AG08395 (cell line): Measurements from ENCODE around the gene LMBR1.
"Not testable (repeated sequence)": the region's sequence is repeated elsewhere in the genome, so short reads cannot be mapped to it uniquely, and the experiment has no call there.

Experiments
- DNase-seq: peaks from one replicate; pipeline ENCODE4 v3.0.0; 2012; ENCODE audit warnings: mixed read lengths, low spot score

Gene LMBR1

DNA sequence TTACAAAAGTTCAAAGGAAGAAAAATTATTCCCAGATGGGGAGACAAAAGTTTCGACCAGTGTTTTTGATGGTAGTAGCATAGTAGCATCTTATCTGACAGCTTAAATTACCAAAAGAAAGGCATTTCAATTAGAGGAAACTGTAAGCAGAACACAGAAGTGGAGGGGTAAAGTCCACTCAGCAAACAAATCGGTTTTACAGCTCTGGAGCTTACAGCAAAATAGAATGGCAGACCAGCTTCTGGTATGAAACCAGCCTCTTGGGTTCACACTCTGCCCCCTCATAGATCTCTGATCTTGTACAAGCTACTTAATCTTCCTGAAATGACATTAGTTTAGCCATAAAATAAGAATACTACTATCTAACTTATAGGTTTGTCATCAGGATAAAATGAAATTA, 133.8 kb downstream of the LMBR1 start:
- DNase-seq, result no peak

- DNase-seq, result no peak
These were observed 138.8 kb downstream of the LMBR1 start for GRCh38 chr7:156754201-156754600.

- no peak for DNase-seq
These were observed 139.4 kb downstream of the LMBR1 start for GRCh38 chr7:156753630-156754029.

DNA sequence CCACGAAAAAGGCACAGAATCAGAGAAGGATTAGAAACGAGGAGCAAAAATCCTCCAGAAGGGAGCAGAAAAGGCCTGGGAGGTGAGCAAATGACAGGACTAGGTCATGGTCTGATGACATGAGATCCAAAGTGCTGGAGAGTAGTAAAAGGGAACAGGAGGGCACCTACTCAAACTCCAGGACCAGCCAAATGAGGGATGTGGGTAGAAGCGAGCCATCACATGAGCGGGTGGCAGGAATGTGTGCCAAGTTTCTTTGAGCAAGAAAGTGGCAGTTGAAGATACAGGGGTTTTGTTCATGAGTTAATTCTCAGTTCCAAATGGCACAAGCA, 139.8 kb downstream of the LMBR1 start:
- DNase-seq, result no peak

DNA sequence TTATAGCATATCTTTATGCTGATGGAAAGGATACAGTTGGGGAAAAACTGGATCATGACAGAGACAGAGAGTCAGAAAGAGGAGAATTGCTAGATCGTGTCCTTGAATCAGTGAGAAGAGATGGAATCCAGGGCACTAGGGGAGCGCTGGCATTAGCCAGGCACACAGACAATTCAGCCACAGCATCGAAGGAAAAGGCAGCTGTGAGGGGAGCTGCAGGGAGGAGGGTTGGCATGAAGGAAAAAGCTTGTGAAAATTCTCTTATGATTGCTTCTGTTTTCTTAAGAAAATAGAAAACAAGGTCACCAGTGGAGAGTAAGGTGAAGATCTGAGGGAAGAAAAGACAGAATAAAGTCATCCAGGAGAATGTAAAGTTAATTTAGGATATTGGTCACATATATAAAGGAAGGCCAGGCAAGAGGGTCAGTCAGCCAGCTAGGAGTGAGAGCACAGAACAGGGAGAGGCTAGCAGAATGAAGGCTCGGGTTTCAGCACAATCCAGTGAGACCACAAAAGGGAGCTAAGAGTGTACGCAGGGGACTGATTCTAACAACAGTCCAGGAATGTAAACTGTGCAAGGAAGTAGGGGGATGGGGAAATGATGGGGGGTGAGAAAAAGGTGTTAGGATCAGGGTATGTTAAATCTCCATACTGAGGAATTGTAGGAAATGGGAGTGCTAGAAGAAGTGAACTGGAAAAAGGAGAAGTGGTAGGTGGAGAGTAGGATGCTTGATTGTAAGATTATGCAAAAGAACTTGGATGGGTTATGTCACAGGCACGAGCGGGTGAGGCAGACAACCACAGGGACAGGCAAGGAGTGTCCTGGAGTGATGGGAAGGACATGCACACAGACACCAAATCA, 140.4 kb downstream of the LMBR1 start:
- no peak for DNase-seq

DNA sequence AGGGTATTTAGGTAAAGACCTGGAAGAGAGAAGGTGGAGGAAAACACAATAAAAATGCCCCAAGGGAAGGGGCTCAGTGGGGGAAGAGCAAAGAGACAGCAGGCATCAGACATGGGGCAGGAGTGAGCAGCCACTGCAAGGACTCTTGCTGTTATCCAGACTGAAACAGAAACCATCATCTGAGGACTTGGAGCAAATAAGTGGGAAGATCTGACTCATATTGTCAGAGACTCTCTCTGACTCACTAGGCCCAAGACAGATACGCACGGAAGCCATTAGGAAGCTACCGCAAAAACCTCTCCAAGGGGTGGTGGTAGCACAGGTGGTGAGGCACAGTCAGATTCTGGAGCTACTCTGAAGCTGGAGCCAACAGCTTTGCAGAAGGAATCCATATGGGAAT, 141.7 kb downstream of the LMBR1 start:
- peak; percentile 85 for DNase-seq

DNA sequence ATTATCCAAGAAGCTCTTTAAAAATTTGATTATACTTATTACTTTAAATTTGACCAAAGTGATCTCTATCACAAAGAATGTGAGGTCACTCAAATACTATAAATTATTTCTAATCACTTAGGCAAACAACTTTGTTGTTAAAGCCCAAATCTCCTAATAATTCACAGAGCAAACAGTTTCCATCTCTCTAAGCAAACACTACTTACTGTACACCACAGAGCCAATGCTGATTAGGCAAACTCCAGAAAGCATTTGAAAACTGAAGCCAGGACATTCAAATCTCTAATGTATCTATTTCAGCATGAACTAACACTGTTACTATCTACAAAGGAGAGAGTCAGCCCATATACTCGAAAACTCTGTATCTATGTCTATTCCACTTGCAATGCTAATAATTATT, 145.3 kb downstream of the LMBR1 start:
- DNase-seq, result no peak

DNA sequence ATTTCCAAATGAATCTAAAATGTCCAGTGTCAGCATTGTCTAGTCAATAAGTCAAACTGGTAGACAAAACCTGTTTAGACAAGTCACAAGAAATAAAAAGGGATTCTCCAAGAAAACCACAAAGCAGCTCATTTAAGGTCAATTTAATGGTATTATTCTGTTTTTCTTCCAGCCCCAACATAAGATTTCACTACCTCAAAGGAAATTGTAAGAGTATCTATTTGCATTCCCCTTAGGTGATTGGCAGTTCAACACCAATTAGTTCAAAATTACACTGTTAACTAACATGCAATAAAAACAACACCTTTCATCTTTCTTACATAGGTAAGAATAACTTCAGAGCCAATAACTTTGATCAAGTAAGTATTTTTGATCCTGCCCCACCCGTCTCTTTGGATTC, 146.1 kb downstream of the LMBR1 start:
- no peak for DNase-seq

DNA sequence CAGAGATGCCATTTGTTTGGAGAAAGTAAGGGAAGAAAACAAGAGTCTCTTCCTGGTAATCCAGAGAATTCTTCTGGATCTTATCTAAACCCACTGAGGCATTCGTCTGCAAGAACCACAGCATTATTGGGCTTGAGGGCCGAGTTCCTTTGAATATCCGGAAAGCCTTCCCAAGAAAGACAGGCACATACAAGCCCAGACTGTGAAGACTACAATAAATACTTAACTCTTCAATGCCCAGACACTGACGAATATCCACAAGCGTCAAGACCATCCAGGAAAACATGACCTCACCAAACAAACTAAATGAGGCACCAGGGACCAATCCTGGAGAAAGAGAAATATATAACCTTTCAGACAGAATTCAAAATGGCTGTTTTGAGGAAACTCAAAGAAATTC, 153.4 kb downstream of the LMBR1 start:
- no peak for DNase-seq

DNA sequence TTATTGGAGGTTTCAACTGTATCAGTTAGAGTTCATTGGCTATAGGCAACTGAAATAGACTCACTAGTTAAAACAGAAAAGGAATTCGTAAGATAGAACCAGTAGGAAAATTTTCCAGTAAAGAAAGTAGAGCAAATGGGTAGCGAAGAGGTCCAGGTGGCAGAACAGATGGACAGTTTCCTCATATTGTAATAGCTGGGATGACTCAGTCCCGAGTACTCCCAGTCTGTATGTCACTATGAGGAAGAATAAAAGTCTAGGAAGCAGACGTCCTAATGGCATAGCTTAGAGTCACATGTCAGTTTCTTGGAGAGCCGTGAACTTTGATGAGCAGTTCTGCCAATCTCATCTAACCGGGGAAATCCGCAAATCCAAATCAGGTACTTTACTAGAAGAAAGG, 157.1 kb downstream of the LMBR1 start:
- no peak for DNase-seq

DNA sequence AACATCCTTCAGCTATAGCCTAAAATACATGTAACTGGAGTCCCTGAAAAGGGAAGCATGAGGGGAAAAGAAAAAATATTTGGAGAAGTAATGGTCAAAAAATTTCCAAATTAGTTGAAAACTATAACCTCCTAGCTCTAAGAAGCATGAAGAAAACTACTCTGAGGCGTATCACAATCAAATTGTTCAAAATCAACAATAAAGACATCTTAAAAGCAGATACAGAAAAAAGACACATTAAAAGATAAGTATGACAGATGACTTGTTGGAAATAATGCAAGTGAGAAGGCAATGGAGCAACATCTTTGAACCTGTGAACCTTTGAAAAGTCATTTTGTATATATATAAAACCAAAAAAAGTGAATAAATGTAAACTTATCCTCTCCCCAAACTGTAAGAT, 159.3 kb downstream of the LMBR1 start:
- no peak for DNase-seq

DNA sequence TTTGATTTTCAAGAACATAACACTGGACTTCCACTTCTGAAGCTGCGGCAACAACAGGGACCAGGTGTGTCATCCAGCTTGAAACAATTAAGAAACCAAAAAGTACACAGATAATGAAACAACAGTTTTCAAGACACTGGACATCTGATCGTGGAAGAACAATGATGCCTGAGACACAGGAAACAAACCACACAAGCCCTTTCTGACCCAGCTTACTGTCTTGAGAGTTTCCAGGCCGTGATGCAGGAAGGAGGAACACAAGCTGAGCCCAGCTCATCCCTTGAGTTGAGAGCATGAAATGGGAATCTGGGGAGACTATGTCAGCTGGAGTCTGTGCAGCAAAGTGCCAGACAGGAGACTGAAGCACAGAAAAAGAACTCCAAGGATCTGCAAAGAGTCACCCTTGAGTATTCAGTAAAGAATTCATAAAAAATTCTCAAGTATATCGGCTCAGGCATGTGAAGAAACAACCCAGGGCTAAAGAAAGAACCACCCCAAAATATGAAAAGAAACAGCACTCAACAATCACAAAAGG, 160.8 kb downstream of the LMBR1 start:
- no peak for DNase-seq

GRCh38 chr7:156731651-156732050, 161.3 kb downstream of the LMBR1 start:
- peak; percentile 28 for DNase-seq

GRCh38 chr7:156725936-156726335, 167.0 kb downstream of the LMBR1 start:
- no peak for DNase-seq

- no peak for DNase-seq
These were observed 167.9 kb downstream of the LMBR1 start for GRCh38 chr7:156725073-156725472.

GRCh38 chr7:156722043-156722826, 170.7 kb downstream of the LMBR1 start:
- no peak for DNase-seq

DNA sequence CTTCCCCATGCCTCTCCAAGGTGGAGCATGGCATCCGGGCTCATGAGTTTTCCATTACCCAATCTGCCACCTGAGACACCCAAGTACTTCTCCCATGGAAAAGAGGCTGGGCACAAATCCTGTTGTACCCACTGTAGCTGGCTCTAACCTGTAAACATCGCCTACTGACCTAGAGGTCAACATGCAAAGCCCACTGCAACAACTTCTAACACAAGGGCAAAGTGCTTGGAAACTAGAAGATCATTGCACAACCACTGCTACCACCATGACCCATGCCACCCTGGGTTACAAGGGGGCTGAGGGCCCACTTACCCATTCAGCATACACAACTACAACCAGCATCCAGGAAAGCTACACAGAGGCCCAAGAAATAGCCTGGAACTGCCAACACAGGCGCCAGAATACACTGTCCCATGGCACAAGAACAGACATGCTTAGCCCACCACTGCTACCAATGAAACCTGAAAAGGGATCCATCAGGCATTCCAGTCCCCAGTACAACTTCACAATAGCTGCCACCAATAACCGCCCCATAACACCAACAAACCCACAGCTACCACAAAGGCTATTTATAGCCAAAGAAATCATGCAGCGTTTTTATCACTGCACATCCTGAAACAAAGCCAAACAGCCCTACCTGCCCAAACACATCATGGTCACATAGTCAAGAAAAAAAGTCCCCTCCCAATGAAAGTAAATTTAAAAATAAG, 189.1 kb downstream of the LMBR1 start:
- DNase-seq, result no peak

DNA sequence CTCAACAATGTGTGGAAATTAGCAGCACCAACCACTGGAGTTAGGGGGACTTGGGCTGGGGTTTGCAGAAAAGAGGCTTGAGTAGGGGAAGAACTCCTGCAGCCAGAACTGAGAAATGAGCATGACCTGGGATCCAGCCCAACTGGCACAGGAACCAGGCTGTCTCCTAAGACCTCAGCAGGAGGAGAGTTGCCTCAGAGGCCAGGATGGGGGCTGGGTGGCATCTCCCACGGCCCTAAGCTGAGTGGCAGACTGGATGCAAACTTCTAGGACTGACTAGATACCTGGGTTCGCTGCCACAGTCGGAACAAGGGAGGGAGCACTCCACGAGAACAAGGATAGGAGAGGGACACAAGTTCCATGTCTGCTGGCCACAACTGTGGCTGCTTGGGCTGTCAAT, 189.8 kb downstream of the LMBR1 start:
- no peak for DNase-seq

GRCh38 chr7:156702399-156702798, 190.6 kb downstream of the LMBR1 start:
- DNase-seq, result no peak

- not testable (repeated sequence) for DNase-seq
These were observed 191.2 kb downstream of the LMBR1 start for GRCh38 chr7:156701787-156702186.

DNA sequence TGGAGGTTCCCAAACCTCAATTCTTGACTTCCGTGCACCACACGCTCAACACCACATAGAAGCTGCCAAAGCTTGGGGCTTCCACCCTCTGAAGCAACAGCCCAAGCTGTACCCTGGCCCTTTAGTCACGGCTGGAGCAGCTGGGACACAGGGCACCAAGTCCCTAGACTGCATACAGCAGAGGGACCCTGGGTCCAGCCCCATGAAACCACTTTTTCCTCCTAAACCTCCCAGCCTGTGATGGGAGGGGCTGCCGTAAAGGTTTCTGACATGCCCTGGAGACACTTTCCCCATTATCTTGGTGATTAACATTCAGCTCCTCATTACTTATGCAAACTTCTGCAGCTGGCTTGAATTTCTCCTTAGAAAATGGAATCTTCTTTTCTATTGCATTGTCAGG, 194.5 kb downstream of the LMBR1 start:
- DNase-seq, result not testable (repeated sequence)

DNA sequence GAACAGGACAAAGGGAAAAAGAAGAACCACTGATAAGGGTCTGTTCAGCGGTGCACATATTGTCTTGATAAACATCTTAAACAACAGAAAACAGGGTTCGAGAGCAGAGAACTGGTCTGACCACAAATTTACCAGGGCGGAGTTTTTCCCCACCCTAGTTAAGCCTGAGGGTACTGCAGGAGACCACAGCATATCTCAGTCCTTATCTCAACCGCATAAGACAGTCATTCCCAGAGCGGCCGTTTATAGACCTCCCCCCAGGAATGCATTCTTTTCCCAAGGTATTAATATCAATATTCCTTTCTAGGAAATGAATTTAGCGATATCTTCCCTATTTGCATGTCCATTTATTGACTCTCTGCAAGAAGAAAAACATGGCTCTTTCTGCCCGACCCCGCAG, 195.7 kb downstream of the LMBR1 start:
- DNase-seq, result not testable (repeated sequence)

- DNase-seq, result no peak
These were observed 199.4 kb downstream of the LMBR1 start for GRCh38 chr7:156693627-156694026.
